Thyroid gland (tissue), 4 donors: ENCODE data around the gene PRDM2. TPM values are rescaled to one million over a fixed set of nuclear protein-coding genes. Genes with fewer than 3 reads are reported as not detected.
"Not testable (repeated sequence)": the region's sequence is repeated elsewhere in the genome, so short reads cannot be mapped to it uniquely, and the experiment has no call there.

Experiments used
- DNase-seq, 2 donors: peaks; one replicate each; pipeline ENCODE4 v3.0.0-alpha.2; 2019
- H3K27ac ChIP-seq, 3 donors: fragments of 200-600 bp; sonication (generic); 1 replicate in 2 of 3; 2 replicates in 1 of 3; pipeline ENCODE4 v1.5.1; 2016 to 2019; ENCODE audit warnings: mild to moderate bottlenecking in 1 of 3, moderate library complexity in 1 of 3
- H3K27me3 ChIP-seq: fragments of 200-600 bp; sonication (generic); one replicate; pipeline ENCODE4 v1.5.1; 2019
- H3K36me3 ChIP-seq, 2 donors: fragments of 200-600 bp; sonication (generic); one replicate each; pipeline ENCODE4 v1.5.1; 2016 to 2019
- H3K4me1 ChIP-seq, 2 donors: fragments of 200-600 bp; sonication (generic); one replicate each; pipeline ENCODE4 v1.5.1; 2017 to 2019
- H3K4me3 ChIP-seq, 3 donors: fragments of 200-600 bp; sonication (generic); replicated peaks in 1 of 3; 1 replicate in 2 of 3; 2 replicates in 1 of 3; pipeline ENCODE4 v1.5.1; 2016; ENCODE audit warnings: mild to moderate bottlenecking in 1 of 3
- H3K9me3 ChIP-seq: fragments of 200-600 bp; sonication (generic); one replicate; pipeline ENCODE4 v1.5.1; 2017
- CTCF ChIP-seq, 6 experiments: fragments of 200-600 bp in 3 of 6; fragments of 450-650 bp in 3 of 6; sonication (generic) in 3 of 6; IDR thresholded peaks; one replicate each; pipeline ENCODE4 v1.5.1; 2016 to 2019; ENCODE audit warnings: antibody characterized with exemption in 6 of 6, mild to moderate bottlenecking in 2 of 6, inconsistent platforms in 1 of 6, moderate library complexity in 1 of 6
- POLR2A ChIP-seq, 2 donors: fragments of 450-650 bp; IDR thresholded peaks; one replicate each; pipeline ENCODE4 v1.6.1; 2017; ENCODE audit warnings: antibody characterized with exemption in 2 of 2, mild to moderate bottlenecking in 2 of 2, moderate library complexity in 1 of 2
- WGBS, 2 donors: methylation state at CpG; one replicate each; pipeline ENCODE4 v1.1.5; 2017; 5-methylcytosine and 5-hydroxymethylcytosine counted together
- intact Hi-C: fragments of 100-400 bp; cut with DNase I; formaldehyde crosslinking; loops from one replicate; pipeline ENCODE4 v1.15.1; 2023
- total RNA-seq, 4 donors: library from RNA; depleted of rRNA; stranded (reverse); fragments of >200 nt; gene quantifications; one replicate each; pipeline ENCODE4 v1.2.3, GENCODE V29; 2016

The PRDM2 gene
- total RNA-seq, 4 donors from 2014 or later, result 39.5 to 63.9 (median 45.4) TPM

DNA sequence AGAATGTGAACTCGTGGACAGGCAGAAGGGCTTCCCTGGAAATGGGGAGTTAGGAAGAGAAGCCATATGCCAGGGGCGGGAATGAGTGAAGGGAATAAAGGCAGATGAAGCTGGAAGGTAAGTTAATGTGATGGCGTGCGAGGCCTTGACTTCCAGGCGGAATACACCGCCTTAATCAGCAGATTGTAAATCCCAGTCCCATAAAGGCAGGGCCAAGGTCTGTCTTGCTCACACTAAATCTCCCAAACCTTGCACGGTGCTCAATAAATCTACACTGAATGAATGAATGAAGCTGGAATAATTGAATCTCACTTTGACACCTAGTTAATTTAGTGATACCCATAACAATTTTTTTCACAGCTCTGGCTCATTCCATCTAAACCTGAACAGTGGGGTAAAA lies 16.8 kb upstream of the PRDM2 start:
- DNase-seq, result no peak
- intact Hi-C loops, result no loop called here
- Histone ChIP-seq H3K27me3 (no peaks in the 10 kb centered on the region), H3K4me3 (no peak overlapping the region), H3K9me3 (no peaks in the 10 kb centered on the region), H3K36me3 (no peaks in the 10 kb centered on the region), H3K27ac (no peak overlapping the region), H3K4me1 (no peaks in the 10 kb centered on the region)
- whole genome bisulfite sequencing, 2 donors, result 84 to 92% methylated on average over 7 of the region's 7 CpGs
- TF ChIP-seq CTCF (IDR thresholded peaks at IDR 0.05), result no peak
- TF ChIP-seq POLR2A (IDR thresholded peaks at IDR 0.05), result no peak

DNA sequence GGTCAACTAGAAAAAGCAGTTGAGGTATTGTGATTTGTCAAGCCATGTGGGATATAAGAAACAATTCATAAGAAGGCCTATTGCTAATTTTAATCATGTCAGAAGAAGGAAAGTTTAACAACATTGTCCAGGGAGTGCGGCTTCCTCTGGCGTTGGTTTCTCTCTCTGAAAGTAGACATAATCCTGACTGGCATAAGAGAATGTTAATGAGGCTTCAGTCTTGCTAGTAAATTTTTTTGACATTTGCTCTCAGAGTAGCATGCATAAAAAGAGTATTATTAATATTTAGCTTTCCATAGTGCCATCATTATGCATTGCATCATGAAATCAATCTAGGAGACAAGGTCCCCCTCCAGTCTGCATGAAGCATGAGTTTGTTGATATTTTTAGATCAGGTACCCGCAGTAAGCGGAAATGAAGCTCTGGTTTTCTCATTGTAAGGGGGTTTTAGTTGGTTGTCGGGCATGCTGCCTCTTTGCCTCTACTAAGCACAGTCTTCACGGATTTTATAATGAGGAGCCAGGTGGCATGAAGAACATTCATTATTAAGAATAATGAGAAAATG lies 12.8 kb upstream of the PRDM2 start:
- 81 to 83% methylated on average over 6 of the region's 6 CpGs for WGBS, 2 donors
- intact Hi-C loops, result no loop called here
- TF ChIP-seq POLR2A (IDR thresholded peaks at IDR 0.05) (no peak), CTCF (IDR thresholded peaks at IDR 0.05) (no peak)

DNA sequence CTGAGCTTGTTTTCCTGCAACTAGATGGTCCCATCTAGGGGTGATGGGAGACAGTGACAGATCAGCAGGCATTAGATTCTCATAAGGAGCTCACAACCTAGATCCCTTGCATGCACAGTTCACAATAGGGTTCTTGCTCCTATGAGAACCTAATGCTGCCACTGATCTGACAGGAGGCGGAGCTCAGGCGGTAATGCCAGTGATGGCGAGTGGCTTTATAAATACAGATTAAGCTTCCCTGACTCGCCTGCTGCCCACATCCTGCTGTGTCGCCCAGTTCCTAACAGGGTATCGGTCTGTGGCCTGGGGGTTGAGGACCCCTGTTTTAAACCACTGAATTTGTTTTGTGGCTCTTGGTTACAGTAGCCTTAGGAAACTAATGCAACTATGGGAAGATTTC lies 6.9 kb upstream of the PRDM2 start:
- 57 to 68% methylated on average over 6 of the region's 6 CpGs for WGBS, 2 donors
- intact Hi-C loops, result loop anchor here (10.0 kb wide), 2 partner anchors 52 to 112 kb away; no protein-coding TSS in a partner anchor
- not testable (repeated sequence) for DNase-seq, H3K4me3 ChIP-seq, H3K27me3 ChIP-seq, H3K9me3 ChIP-seq, H3K4me1 ChIP-seq, H3K27ac ChIP-seq, H3K36me3 ChIP-seq

More for the DNA sequence above, 12.8 kb upstream of the PRDM2 start:
- Histone ChIP-seq H3K9me3 (no peaks in the 10 kb centered on the region), H3K4me3 (no peak overlapping the region), H3K27me3 (no peaks in the 10 kb centered on the region), H3K27ac (no peak overlapping the region), H3K36me3 (no peaks in the 10 kb centered on the region), H3K4me1 (no peaks in the 10 kb centered on the region)
- DNase-seq, result no peak

GRCh38 chr1:13694886-13695684 lies 4.9 kb upstream of the PRDM2 start:
- Histone ChIP-seq H3K9me3 (no peaks in the 10 kb centered on the region), H3K27me3 (no peaks in the 10 kb centered on the region), H3K4me3 (no peak overlapping the region), H3K27ac (no peak overlapping the region), H3K36me3 (no peaks in the 10 kb centered on the region), H3K4me1 (peaks cover 4 to 5% of the 10 kb centered on the region in 2 donors)
- intact Hi-C loops, result loop anchor here (10.0 kb wide), 2 partner anchors 50 to 110 kb away; no protein-coding TSS in a partner anchor
- TF ChIP-seq POLR2A (IDR thresholded peaks at IDR 0.05) (no peak), CTCF (IDR thresholded peaks at IDR 0.05) (no peak)
- WGBS, 2 donors, result 86 to 87% methylated on average over 21 of the region's 21 CpGs
- DNase-seq, result no peak

DNA sequence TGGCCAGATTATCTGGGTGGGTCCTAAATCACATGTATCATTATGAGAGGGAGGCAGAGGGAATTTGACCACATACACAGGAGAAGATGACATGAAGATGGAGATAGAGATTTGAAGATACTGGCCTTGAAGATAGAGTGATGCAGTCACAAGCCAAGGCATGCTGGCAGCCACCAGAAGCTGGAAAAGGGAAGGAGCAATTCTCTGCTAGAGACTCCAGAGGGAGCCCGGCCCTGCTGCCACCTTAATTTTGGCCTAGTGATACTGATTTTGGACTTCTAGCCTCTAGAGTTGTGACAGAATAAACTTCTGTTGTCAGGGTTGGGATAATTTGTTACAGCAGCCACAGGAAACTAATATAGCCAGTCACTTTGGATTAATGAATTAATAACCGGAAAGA lies 2.2 kb upstream of the PRDM2 start:
- 92 to 98% methylated on average over 2 of the region's 2 CpGs for WGBS, 2 donors
- TF ChIP-seq POLR2A (IDR thresholded peaks at IDR 0.05) (no peak), CTCF (IDR thresholded peaks at IDR 0.05) (no peak)

More for the DNA sequence above, 2.2 kb upstream of the PRDM2 start:
- no peaks in the 10 kb centered on the region for H3K36me3 ChIP-seq
- H3K27me3 ChIP-seq, result no peaks in the 10 kb centered on the region
- intact Hi-C loops, result loop anchor here (10.0 kb wide), 2 partner anchors 47 to 107 kb away; no protein-coding TSS in a partner anchor
- H3K4me1 ChIP-seq, result peaks cover 4 to 5% of the 10 kb centered on the region in 2 donors
- no peaks in the 10 kb centered on the region for H3K9me3 ChIP-seq
- no peak overlapping the region for H3K27ac ChIP-seq
- no peak overlapping the region for H3K4me3 ChIP-seq
- DNase-seq, result no peak
